ENCODE data around the gene NDST3.

The NDST3 gene

GRCh38 chr4:118278473-118279274, 244.4 kb downstream of the NDST3 start:
- Histone ChIP-seq H3K4me1 (ENCODE audit: low read length) (peaks cover 26% of the 10 kb centered on the region), H2AFZ (ENCODE audit: low read length) (peak overlapping the region; percentile 7; the same call in 1 of the 2 replicates), H3F3A (ENCODE audit: insufficient read depth, low read length) (peaks cover 61% of the 10 kb centered on the region), H3K9me2 (replicated peaks; ENCODE audit: insufficient read depth, low read length) (no peaks in the 10 kb centered on the region), H3K79me2 (ENCODE audit: low read length) (peaks cover 20% of the 10 kb centered on the region), H3K9ac (ENCODE audit: low read length) (peak overlapping the region; percentile 98), H3K36me3 (replicated peaks; ENCODE audit: insufficient read depth, low read length) (no peaks in the 10 kb centered on the region; the same call in none of the 2 replicates), H3K4me2 (ENCODE audit: low read depth, low read length) (peak overlapping the region; percentile 74), H4K20me1 (ENCODE audit: insufficient read depth, low read length) (0 out of 2 replicates have a peak, but pooled peaks cover 5% of the 10 kb centered on the region), H3K9me3 (replicated peaks; ENCODE audit: insufficient read depth, low read length) (no peaks in the 10 kb centered on the region), H3K27me3 (replicated peaks; ENCODE audit: insufficient read depth, low read length) (no peaks in the 10 kb centered on the region), H3K4me3 (ENCODE audit: low read length) (peak overlapping the region; percentile 98), H3K27ac (ENCODE audit: low read length) (peak overlapping the region; percentile 84)
- TF ChIP-seq EZH2 (optimal IDR thresholded peaks at IDR 0.05; ENCODE audit: low read depth, low read length) (no peak), CTCF (IDR thresholded peaks at IDR 0.05; ENCODE audit: low read length) (no peak), EZH2phosphoT487 (IDR thresholded peaks at IDR 0.05; ENCODE audit: low read length) (no peak)
- DNase-seq = peak; percentile 99

- no peak for DNase-seq
- Histone ChIP-seq H4K20me1 (ENCODE audit: insufficient read depth, low read length) (0 out of 2 replicates have a peak, but pooled peaks cover 5% of the 10 kb centered on the region), H3K27me3 (replicated peaks; ENCODE audit: insufficient read depth, low read length) (no peaks in the 10 kb centered on the region), H3K36me3 (replicated peaks; ENCODE audit: insufficient read depth, low read length) (no peaks in the 10 kb centered on the region; the same call in none of the 2 replicates), H3K4me3 (ENCODE audit: low read length) (peak overlapping the region; percentile 98), H3K9ac (ENCODE audit: low read length) (peak overlapping the region; percentile 98), H3K79me2 (ENCODE audit: low read length) (peaks cover 20% of the 10 kb centered on the region), H3K4me1 (ENCODE audit: low read length) (peaks cover 21% of the 10 kb centered on the region), H3K4me2 (ENCODE audit: low read depth, low read length) (peak overlapping the region; percentile 74), H3K9me2 (replicated peaks; ENCODE audit: insufficient read depth, low read length) (no peaks in the 10 kb centered on the region), H2AFZ (ENCODE audit: low read length) (no peak overlapping the region), H3F3A (ENCODE audit: insufficient read depth, low read length) (peaks cover 64% of the 10 kb centered on the region), H3K27ac (ENCODE audit: low read length) (peak overlapping the region; percentile 84), H3K9me3 (replicated peaks; ENCODE audit: insufficient read depth, low read length) (no peaks in the 10 kb centered on the region)
- TF ChIP-seq EZH2 (optimal IDR thresholded peaks at IDR 0.05; ENCODE audit: low read depth, low read length) (no peak), EZH2phosphoT487 (IDR thresholded peaks at IDR 0.05; ENCODE audit: low read length) (no peak), CTCF (IDR thresholded peaks at IDR 0.05; ENCODE audit: low read length) (no peak)
These were observed 245.0 kb downstream of the NDST3 start for GRCh38 chr4:118279328-118279727.

GRCh38 chr4:118279920-118280432, 245.7 kb downstream of the NDST3 start:
- H3K9me3 ChIP-seq (replicated peaks; ENCODE audit: insufficient read depth, low read length) = no peaks in the 10 kb centered on the region
- peak overlapping the region; percentile 98 for H3K4me3 ChIP-seq (ENCODE audit: low read length)
- peaks cover 21% of the 10 kb centered on the region for H3K4me1 ChIP-seq (ENCODE audit: low read length)
- H2AFZ ChIP-seq (ENCODE audit: low read length) = no peak overlapping the region
- H4K20me1 ChIP-seq (ENCODE audit: insufficient read depth, low read length) = 0 out of 2 replicates have a peak, but pooled peaks cover 5% of the 10 kb centered on the region
- H3K79me2 ChIP-seq (ENCODE audit: low read length) = peaks cover 20% of the 10 kb centered on the region
- H3F3A ChIP-seq (ENCODE audit: insufficient read depth, low read length) = peaks cover 71% of the 10 kb centered on the region
- peak overlapping the region; percentile 74 for H3K4me2 ChIP-seq (ENCODE audit: low read depth, low read length)
- H3K9ac ChIP-seq (ENCODE audit: low read length) = peak overlapping the region; percentile 98
- DNase-seq = no peak
- TF ChIP-seq EZH2 (optimal IDR thresholded peaks at IDR 0.05; ENCODE audit: low read depth, low read length) (no peak), CTCF (IDR thresholded peaks at IDR 0.05; ENCODE audit: low read length) (no peak), EZH2phosphoT487 (IDR thresholded peaks at IDR 0.05; ENCODE audit: low read length) (no peak)
- H3K27me3 ChIP-seq (replicated peaks; ENCODE audit: insufficient read depth, low read length) = no peaks in the 10 kb centered on the region
- H3K9me2 ChIP-seq (replicated peaks; ENCODE audit: insufficient read depth, low read length) = no peaks in the 10 kb centered on the region
- no peaks in the 10 kb centered on the region; the same call in none of the 2 replicates for H3K36me3 ChIP-seq (replicated peaks; ENCODE audit: insufficient read depth, low read length)
- peak overlapping the region; percentile 84; the same call in 1 of the 2 replicates for H3K27ac ChIP-seq (ENCODE audit: low read length)
